SK-N-SH (cell line): ENCODE data around the gene ZNF415. TPM values are rescaled to one million over a fixed set of nuclear protein-coding genes. Genes with fewer than 3 reads are reported as not detected.

Experiments
- CTCF ChIA-PET: fragments of 300-600, 350-600 bp; formaldehyde crosslinking; extraction: SDS; loops from one replicate; lab custom pipeline; 2021; lab: Yijun Ruan, JAX
- POLR2A ChIA-PET: fragments of 350-600 bp; sonication (Branson Sonifier 250); formaldehyde crosslinking; extraction: SDS; loops from one replicate; lab custom pipeline; 2020; ENCODE audit warnings: antibody characterized with exemption, inconsistent platforms; lab: Yijun Ruan, JAX
- DNase-seq: peaks from one replicate; pipeline ENCODE4 v3.0.0; 2012
- H2AFZ ChIP-seq: fragments of 200-600 bp; sonication (generic); 2 replicates; pipeline ENCODE4 v1.8.1; 2016; ENCODE audit warnings: antibody characterized with exemption, mild to moderate bottlenecking, low read depth
- H3F3A ChIP-seq: fragments of 200-600 bp; sonication (generic); replicated peaks from 2 replicates; pipeline ENCODE3; 2016; ENCODE audit warnings: antibody characterized with exemption, mild to moderate bottlenecking; ENCODE audit not compliant: insufficient read depth
- H3K27ac ChIP-seq, 2 experiments: fragments of 200-500 bp in 1 of 2; fragments of 200-600 bp in 1 of 2; sonication (Bioruptor generic) in 1 of 2; sonication (generic), shearing (Covaris generic) in 1 of 2; 2 replicates each; pipeline versions ENCODE4 v1.5.1 to v1.6.1; 2014 to 2016; ENCODE audit warnings: low read depth in 2 of 2, inconsistent platforms in 1 of 2, low read length in 1 of 2, mild to moderate bottlenecking in 1 of 2, mixed read lengths in 1 of 2
- H3K27me3 ChIP-seq: fragments of 200-600 bp; sonication (generic), shearing (Covaris generic); 2 replicates; pipeline ENCODE4 v1.6.1; 2016; ENCODE audit warnings: mixed run types; ENCODE audit not compliant: insufficient read depth
- H3K36me3 ChIP-seq, 2 experiments: fragments of 200-500 bp in 1 of 2; fragments of 200-600 bp in 1 of 2; sonication (Bioruptor generic) in 1 of 2; sonication (generic) in 1 of 2; replicated peaks in 1 of 2; 2 replicates each; pipeline versions ENCODE3 to v1.5.1; 2014 to 2016; ENCODE audit warnings: low read length in 1 of 2, mild to moderate bottlenecking in 1 of 2; ENCODE audit not compliant: insufficient read depth in 2 of 2, control insufficient read depth in 1 of 2
- H3K4me1 ChIP-seq, 2 experiments: fragments of 200-500 bp in 1 of 2; fragments of 200-600 bp in 1 of 2; sonication (Bioruptor generic) in 1 of 2; sonication (generic), shearing (Covaris generic) in 1 of 2; 2 replicates each; pipeline versions ENCODE4 v1.5.1 to v1.6.1; 2014 to 2016; ENCODE audit warnings: low read depth in 1 of 2, low read length in 1 of 2, mixed run types in 1 of 2; ENCODE audit not compliant: insufficient read depth in 2 of 2, control insufficient read depth in 1 of 2
- H3K4me2 ChIP-seq: fragments of 200-600 bp; sonication (generic), shearing (Covaris generic); 2 replicates; pipeline ENCODE4 v1.6.1; 2017; ENCODE audit warnings: mixed run types
- H3K4me3 ChIP-seq, 2 experiments: fragments of 200-500 bp in 1 of 2; fragments of 200-600 bp in 1 of 2; sonication (Bioruptor generic) in 1 of 2; sonication (generic), shearing (Covaris generic) in 1 of 2; 2 replicates each; pipeline versions ENCODE4 v1.5.1 to v1.8.1; 2014 to 2016; ENCODE audit warnings: low read depth in 2 of 2, inconsistent platforms in 1 of 2, low read length in 1 of 2, mild to moderate bottlenecking in 1 of 2, mixed read lengths in 1 of 2, moderate library complexity in 1 of 2
- H3K79me2 ChIP-seq: fragments of 200-600 bp; sonication (generic); 2 replicates; pipeline ENCODE4 v1.8.1; 2017; ENCODE audit warnings: mild to moderate bottlenecking; ENCODE audit not compliant: insufficient read depth
- H3K9ac ChIP-seq: fragments of 200-600 bp; sonication (generic); 2 replicates; pipeline ENCODE4 v1.6.1; 2017; ENCODE audit warnings: mixed run types
- H3K9me2 ChIP-seq: fragments of 200-600 bp; sonication (generic); 2 replicates; pipeline ENCODE4 v1.6.1; 2017; ENCODE audit warnings: mixed run types
- H3K9me3 ChIP-seq: fragments of 200-600 bp; sonication (generic); 2 replicates; pipeline ENCODE4 v1.6.1; 2017; ENCODE audit warnings: mixed run types, mild to moderate bottlenecking, moderate library complexity
- H4K20me1 ChIP-seq: fragments of 200-600 bp; sonication (generic); 2 replicates; pipeline ENCODE4 v1.6.1; 2017; ENCODE audit warnings: mild to moderate bottlenecking, mixed run types; ENCODE audit not compliant: insufficient read depth
- CTCF ChIP-seq: fragments of 200-600 bp; sonication (generic); IDR thresholded peaks from 2 replicates; pipeline ENCODE4 v1.6.1; 2017; ENCODE audit warnings: antibody characterized with exemption, mild to moderate bottlenecking, moderate library complexity
- ELF1 ChIP-seq: IDR thresholded peaks from 2 replicates; pipeline ENCODE4 v1.4.0; 2012
- FOSL2 ChIP-seq: IDR thresholded peaks from 2 replicates; pipeline ENCODE4 v1.4.0; 2012; ENCODE audit warnings: low read depth, mild to moderate bottlenecking, moderate library complexity, borderline replicate concordance
- FOXJ3 ChIP-seq: sonication (generic); formaldehyde crosslinking; IDR thresholded peaks from 2 replicates; pipeline ENCODE4 v1.5.1; 2020; ENCODE audit warnings: mild to moderate bottlenecking, missing genetic modification reagents
- FOXM1 ChIP-seq: IDR thresholded peaks from 2 replicates; pipeline ENCODE4 v1.4.0; 2012; ENCODE audit warnings: low read depth, mild to moderate bottlenecking
- GABPA ChIP-seq: IDR thresholded peaks from 2 replicates; pipeline ENCODE4 v1.4.0; 2012; ENCODE audit warnings: low read depth, mild to moderate bottlenecking
- JUND ChIP-seq: IDR thresholded peaks from 2 replicates; pipeline ENCODE4 v1.4.0; 2012
- MAX ChIP-seq: IDR thresholded peaks from 2 replicates; pipeline ENCODE4 v1.4.0; 2012; ENCODE audit warnings: low read depth
- MEF2A ChIP-seq: IDR thresholded peaks from 2 replicates; pipeline ENCODE4 v1.4.0; 2012; ENCODE audit warnings: low read depth, borderline replicate concordance
- NFIC ChIP-seq: IDR thresholded peaks from 2 replicates; pipeline ENCODE4 v1.4.0; 2012; ENCODE audit warnings: borderline replicate concordance
- POLR2AphosphoS5 ChIP-seq: IDR thresholded peaks from 2 replicates; pipeline ENCODE4 v1.6.1; 2012; ENCODE audit warnings: low read depth, low read length
- RAD21 ChIP-seq: IDR thresholded peaks from 2 replicates; pipeline ENCODE4 v1.6.1; 2012; ENCODE audit warnings: mild to moderate bottlenecking, low read length
- RCOR1 ChIP-seq: fragments of 150-350 bp; IDR thresholded peaks from 2 replicates; pipeline ENCODE4 v1.6.1; 2017; ENCODE audit warnings: antibody characterized with exemption, low read length
- REST ChIP-seq: IDR thresholded peaks from 2 replicates; pipeline ENCODE4 v1.6.1; 2012; ENCODE audit warnings: mild to moderate bottlenecking, low read depth, low read length, moderate library complexity
- RFX5 ChIP-seq: IDR thresholded peaks from 2 replicates; pipeline ENCODE4 v1.6.1; 2012; ENCODE audit warnings: mild to moderate bottlenecking, improper control_type of control experiment, low read length
- RXRA ChIP-seq: IDR thresholded peaks from 2 replicates; pipeline ENCODE4 v1.4.0; 2012; ENCODE audit warnings: low read depth, mild to moderate bottlenecking, borderline replicate concordance
- SIN3A ChIP-seq: IDR thresholded peaks from 2 replicates; pipeline ENCODE4 v1.6.1; 2012; ENCODE audit warnings: low read depth, mild to moderate bottlenecking, low read length, moderate library complexity, borderline replicate concordance
- TAF1 ChIP-seq: IDR thresholded peaks from 2 replicates; pipeline ENCODE4 v1.6.1; 2012; ENCODE audit warnings: low read depth, mild to moderate bottlenecking, low read length, moderate library complexity, borderline replicate concordance
- TCF12 ChIP-seq: IDR thresholded peaks from 2 replicates; pipeline ENCODE4 v1.4.0; 2012
- USF1 ChIP-seq: IDR thresholded peaks from 2 replicates; pipeline ENCODE4 v1.4.0; 2012; ENCODE audit warnings: low read depth, borderline replicate concordance
- USF2 ChIP-seq: fragments of 150-350 bp; IDR thresholded peaks from 2 replicates; pipeline ENCODE4 v1.6.1; 2017; ENCODE audit warnings: antibody characterized with exemption, low read length, low read depth, borderline replicate concordance
- YY1 ChIP-seq: IDR thresholded peaks from 2 replicates; pipeline ENCODE4 v1.4.0; 2012; ENCODE audit warnings: low read depth, mild to moderate bottlenecking
- WGBS: methylation state at CpG from one replicate; pipeline ENCODE4 v1.1.6; 2017; ENCODE audit warnings: low lambda C conversion rate; 5-methylcytosine and 5-hydroxymethylcytosine counted together
- polyA plus RNA-seq, 3 experiments: library from polyadenylated mRNA; depleted of rRNA; stranded (reverse); fragments of >200 nt; gene quantifications; 2 replicates each; pipeline ENCODE4 v1.2.3, GENCODE V29; 2012

ZNF415 gene
- polyA plus RNA-seq, 1 of the 3 experiments (the other 2 are of a cell fraction): 1.6 TPM

- Histone ChIP-seq H3K36me3 (peaks cover 9 to 13% of the 10 kb centered on the region in 2 experiments), H3K4me3 (peak overlapping the region; percentile 77 to 90), H3K79me2 (peaks cover 59% of the 10 kb centered on the region), H2AFZ (peak overlapping the region; percentile 47; the same call in 1 of the 2 replicates), H3K4me2 (peak overlapping the region; percentile 92), H3K4me1 (peaks cover 0 to 10% of the 10 kb centered on the region in 2 experiments; a peak in 2 of 4 replicates), H4K20me1 (no peaks in the 10 kb centered on the region; the same call in 1 of the 2 replicates), H3K9me2 (no peaks in the 10 kb centered on the region), H3K27ac (peak overlapping the region; percentile 73 to 80; a peak in 3 of 4 replicates), H3K9me3 (no peaks in the 10 kb centered on the region), H3K27me3 (no peaks in the 10 kb centered on the region)
- ChIA-PET CTCF (interaction anchor here (1.2 to 1.9 kb wide), 2 partner anchors 25 to 93 kb away, joined by 3 to 5 read pairs; no protein-coding TSS in a partner anchor), POLR2A (no interaction called here)
- peak; percentile 59 for DNase-seq
- 33% methylated on average over 10 of the region's 10 CpGs for WGBS
- TF ChIP-seq NFIC: no peak
- no peak for TF ChIP-seq JUND
- TF ChIP-seq MAX: no peak
- TF ChIP-seq TCF12: no peak
- no peak for TF ChIP-seq YY1
- TF ChIP-seq RXRA: no peak
- TF ChIP-seq SIN3A: no peak
- no peak for TF ChIP-seq RAD21
- no peak for TF ChIP-seq RFX5
- no peak for TF ChIP-seq GABPA
- TF ChIP-seq, all 33 proteins: peak for 0
- Histone ChIP-seq H3F3A (peaks cover 3% of the 10 kb centered on the region), H3K9ac (peak overlapping the region; percentile 88)
Observed at GRCh38 chr19:53102206-53102755, 30.4 kb downstream of the ZNF415 start.

GRCh38 chr19:53101518-53101917 lies 31.2 kb downstream of the ZNF415 start:
- Histone ChIP-seq H3F3A (peaks cover 3% of the 10 kb centered on the region), H3K9ac (no peak overlapping the region), H3K9me2 (no peaks in the 10 kb centered on the region), H3K9me3 (no peaks in the 10 kb centered on the region), H3K4me2 (peak overlapping the region; percentile 92), H3K36me3 (peaks cover 9 to 13% of the 10 kb centered on the region in 2 experiments), H3K79me2 (peaks cover 61% of the 10 kb centered on the region), H3K4me1 (peaks cover 0 to 10% of the 10 kb centered on the region in 2 experiments; a peak in 2 of 4 replicates), H2AFZ (no peak overlapping the region), H4K20me1 (no peaks in the 10 kb centered on the region; the same call in 1 of the 2 replicates), H3K27me3 (no peaks in the 10 kb centered on the region), H3K27ac (no peak overlapping the region), H3K4me3 (peak overlapping the region; percentile 77 to 90)
- DNase-seq: peak; percentile 34
- ChIA-PET CTCF (interaction anchor here (1.2 to 1.9 kb wide), 2 partner anchors 25 to 94 kb away, joined by 3 to 5 read pairs; no protein-coding TSS in a partner anchor), POLR2A (no interaction called here)
- 50% methylated on average over 1 of the region's 1 CpG for WGBS
- no peak for TF ChIP-seq FOXM1
- TF ChIP-seq CTCF: no peak
- no peak for TF ChIP-seq TAF1
- TF ChIP-seq GABPA: no peak
- TF ChIP-seq FOSL2: no peak
- TF ChIP-seq REST: no peak
- TF ChIP-seq RCOR1: no peak
- no peak for TF ChIP-seq USF2
- TF ChIP-seq JUND: no peak
- no peak for TF ChIP-seq TCF12
- no peak for TF ChIP-seq USF1
- TF ChIP-seq MEF2A: no peak
- TF ChIP-seq FOXJ3 (CRISPR knock-in tag): no peak
- no peak for TF ChIP-seq POLR2AphosphoS5
- TF ChIP-seq ELF1: no peak
